ENCODE data around the gene GALNT13.

GALNT13 gene

GRCh38 chr2:154336201-154336600 lies 464.5 kb downstream of the GALNT13 start:
- Histone ChIP-seq H3K9ac (ENCODE audit: low read length) (no peak overlapping the region), H3K36me3 (replicated peaks; ENCODE audit: insufficient read depth, low read length) (no peaks in the 10 kb centered on the region), H3K4me1 (ENCODE audit: low read length) (no peaks in the 10 kb centered on the region), H3K4me2 (ENCODE audit: low read depth, low read length) (no peak overlapping the region), H2AFZ (ENCODE audit: low read length) (no peak overlapping the region), H3K4me3 (ENCODE audit: low read length) (no peak overlapping the region), H3F3A (ENCODE audit: insufficient read depth, low read length) (no peaks in the 10 kb centered on the region), H4K20me1 (ENCODE audit: insufficient read depth, low read length) (no peaks in the 10 kb centered on the region), H3K79me2 (ENCODE audit: low read length) (no peaks in the 10 kb centered on the region), H3K9me2 (replicated peaks; ENCODE audit: insufficient read depth, low read length) (no peaks in the 10 kb centered on the region), H3K27me3 (replicated peaks; ENCODE audit: insufficient read depth, low read length) (no peaks in the 10 kb centered on the region), H3K27ac (ENCODE audit: low read length) (no peak overlapping the region), H3K9me3 (replicated peaks; ENCODE audit: insufficient read depth, low read length) (no peaks in the 10 kb centered on the region)
- DNase-seq = no peak
- TF ChIP-seq CTCF (IDR thresholded peaks at IDR 0.05; ENCODE audit: low read length) (no peak), EZH2 (optimal IDR thresholded peaks at IDR 0.05; ENCODE audit: low read depth, low read length) (no peak), EZH2phosphoT487 (IDR thresholded peaks at IDR 0.05; ENCODE audit: low read length) (no peak)

- H2AFZ ChIP-seq (ENCODE audit: low read length) = no peak overlapping the region
- DNase-seq = no peak
- no peaks in the 10 kb centered on the region for H3K4me1 ChIP-seq (ENCODE audit: low read length)
- no peak overlapping the region for H3K4me3 ChIP-seq (ENCODE audit: low read length)
- no peaks in the 10 kb centered on the region for H3K27me3 ChIP-seq (replicated peaks; ENCODE audit: insufficient read depth, low read length)
- H3F3A ChIP-seq (ENCODE audit: insufficient read depth, low read length) = no peaks in the 10 kb centered on the region
- TF ChIP-seq CTCF (IDR thresholded peaks at IDR 0.05; ENCODE audit: low read length) (no peak), EZH2 (optimal IDR thresholded peaks at IDR 0.05; ENCODE audit: low read depth, low read length) (no peak), EZH2phosphoT487 (IDR thresholded peaks at IDR 0.05; ENCODE audit: low read length) (no peak)
- H3K79me2 ChIP-seq (ENCODE audit: low read length) = no peaks in the 10 kb centered on the region
- H4K20me1 ChIP-seq (ENCODE audit: insufficient read depth, low read length) = no peaks in the 10 kb centered on the region
- H3K36me3 ChIP-seq (replicated peaks; ENCODE audit: insufficient read depth, low read length) = no peaks in the 10 kb centered on the region
- H3K9me2 ChIP-seq (replicated peaks; ENCODE audit: insufficient read depth, low read length) = no peaks in the 10 kb centered on the region
- H3K4me2 ChIP-seq (ENCODE audit: low read depth, low read length) = no peak overlapping the region
- no peak overlapping the region for H3K9ac ChIP-seq (ENCODE audit: low read length)
- no peak overlapping the region for H3K27ac ChIP-seq (ENCODE audit: low read length)
- no peaks in the 10 kb centered on the region for H3K9me3 ChIP-seq (replicated peaks; ENCODE audit: insufficient read depth, low read length)
Observed at GRCh38 chr2:154338352-154338967, 466.7 kb downstream of the GALNT13 start.

- H3K4me2 ChIP-seq (ENCODE audit: low read depth, low read length) = no peak overlapping the region
- no peak overlapping the region for H3K4me3 ChIP-seq (ENCODE audit: low read length)
- H3K4me1 ChIP-seq (ENCODE audit: low read length) = no peaks in the 10 kb centered on the region
- H3K9ac ChIP-seq (ENCODE audit: low read length) = no peak overlapping the region
- TF ChIP-seq EZH2 (optimal IDR thresholded peaks at IDR 0.05; ENCODE audit: low read depth, low read length) = no peak
- TF ChIP-seq CTCF (IDR thresholded peaks at IDR 0.05; ENCODE audit: low read length) = no peak
- TF ChIP-seq EZH2phosphoT487 (IDR thresholded peaks at IDR 0.05; ENCODE audit: low read length) = no peak
- no peak overlapping the region for H3K27ac ChIP-seq (ENCODE audit: low read length)
- H3K27me3 ChIP-seq (replicated peaks; ENCODE audit: insufficient read depth, low read length) = no peaks in the 10 kb centered on the region
- DNase-seq = no peak
- H2AFZ ChIP-seq (ENCODE audit: low read length) = no peak overlapping the region
- H4K20me1 ChIP-seq (ENCODE audit: insufficient read depth, low read length) = no peaks in the 10 kb centered on the region
- H3K9me3 ChIP-seq (replicated peaks; ENCODE audit: insufficient read depth, low read length) = no peaks in the 10 kb centered on the region
- no peaks in the 10 kb centered on the region for H3K79me2 ChIP-seq (ENCODE audit: low read length)
- H3K9me2 ChIP-seq (replicated peaks; ENCODE audit: insufficient read depth, low read length) = no peaks in the 10 kb centered on the region
- no peaks in the 10 kb centered on the region for H3F3A ChIP-seq (ENCODE audit: insufficient read depth, low read length)
- no peaks in the 10 kb centered on the region for H3K36me3 ChIP-seq (replicated peaks; ENCODE audit: insufficient read depth, low read length)
Observed at GRCh38 chr2:154343282-154343681, 471.6 kb downstream of the GALNT13 start.

All from MM.1S (cell line).